GM06990 (cell line): Measurements from ENCODE around the gene DHX58.

Source experiments
- DNase-seq: peaks from one replicate; pipeline ENCODE4 v3.0.0-alpha.2; 2011; ENCODE audit not compliant: insufficient read length; ENCODE audit errors: extremely low read depth
- H3K27me3 ChIP-seq: replicated peaks from 2 replicates; pipeline ENCODE4 v1.6.0; 2011; ENCODE audit warnings: low read length; ENCODE audit not compliant: control insufficient read depth, insufficient read depth
- H3K36me3 ChIP-seq: 2 replicates; pipeline ENCODE4 v1.5.1; 2011; ENCODE audit warnings: low read length; ENCODE audit not compliant: control insufficient read depth, insufficient read depth
- H3K4me3 ChIP-seq: replicated peaks from 2 replicates; pipeline ENCODE4 v1.5.1; 2011; ENCODE audit warnings: low read depth, mild to moderate bottlenecking, control low read depth, low read length
- TF ChIP-seq, protein P1 (sequence below): IDR thresholded peaks from 2 replicates; pipeline ENCODE4 v1.5.1; 2011; ENCODE audit warnings: low read length, control low read depth, mild to moderate bottlenecking, inconsistent platforms; ENCODE audit not compliant: insufficient read depth, poor library complexity, severe bottlenecking

The DHX58 gene

GRCh38 chr17:42119301-42119700 lies 6.8 kb upstream of the DHX58 start:
- TF ChIP-seq, protein P1, sequence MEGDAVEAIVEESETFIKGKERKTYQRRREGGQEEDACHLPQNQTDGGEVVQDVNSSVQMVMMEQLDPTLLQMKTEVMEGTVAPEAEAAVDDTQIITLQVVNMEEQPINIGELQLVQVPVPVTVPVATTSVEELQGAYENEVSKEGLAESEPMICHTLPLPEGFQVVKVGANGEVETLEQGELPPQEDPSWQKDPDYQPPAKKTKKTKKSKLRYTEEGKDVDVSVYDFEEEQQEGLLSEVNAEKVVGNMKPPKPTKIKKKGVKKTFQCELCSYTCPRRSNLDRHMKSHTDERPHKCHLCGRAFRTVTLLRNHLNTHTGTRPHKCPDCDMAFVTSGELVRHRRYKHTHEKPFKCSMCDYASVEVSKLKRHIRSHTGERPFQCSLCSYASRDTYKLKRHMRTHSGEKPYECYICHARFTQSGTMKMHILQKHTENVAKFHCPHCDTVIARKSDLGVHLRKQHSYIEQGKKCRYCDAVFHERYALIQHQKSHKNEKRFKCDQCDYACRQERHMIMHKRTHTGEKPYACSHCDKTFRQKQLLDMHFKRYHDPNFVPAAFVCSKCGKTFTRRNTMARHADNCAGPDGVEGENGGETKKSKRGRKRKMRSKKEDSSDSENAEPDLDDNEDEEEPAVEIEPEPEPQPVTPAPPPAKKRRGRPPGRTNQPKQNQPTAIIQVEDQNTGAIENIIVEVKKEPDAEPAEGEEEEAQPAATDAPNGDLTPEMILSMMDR = no peak
- H3K4me3 ChIP-seq = no peak overlapping the region
- H3K27me3 ChIP-seq = no peaks in the 10 kb centered on the region
- peaks cover 15% of the 10 kb centered on the region for H3K36me3 ChIP-seq
- no peak for DNase-seq

GRCh38 chr17:42118545-42118944 lies 6.0 kb upstream of the DHX58 start:
- Histone ChIP-seq H3K36me3 (peaks cover 15% of the 10 kb centered on the region), H3K4me3 (no peak overlapping the region), H3K27me3 (no peaks in the 10 kb centered on the region)
- no peak for DNase-seq
- TF ChIP-seq, protein P1 = peak; percentile 56

GRCh38 chr17:42118126-42118510 lies 5.6 kb upstream of the DHX58 start:
- DNase-seq = no peak
- H3K4me3 ChIP-seq = no peak overlapping the region
- H3K27me3 ChIP-seq = no peaks in the 10 kb centered on the region
- TF ChIP-seq, protein P1 = no peak
- H3K36me3 ChIP-seq = peaks cover 15% of the 10 kb centered on the region

GRCh38 chr17:42117397-42118125 lies 5.0 kb upstream of the DHX58 start:
- no peak for DNase-seq
- peaks cover 14% of the 10 kb centered on the region for H3K36me3 ChIP-seq

DNA sequence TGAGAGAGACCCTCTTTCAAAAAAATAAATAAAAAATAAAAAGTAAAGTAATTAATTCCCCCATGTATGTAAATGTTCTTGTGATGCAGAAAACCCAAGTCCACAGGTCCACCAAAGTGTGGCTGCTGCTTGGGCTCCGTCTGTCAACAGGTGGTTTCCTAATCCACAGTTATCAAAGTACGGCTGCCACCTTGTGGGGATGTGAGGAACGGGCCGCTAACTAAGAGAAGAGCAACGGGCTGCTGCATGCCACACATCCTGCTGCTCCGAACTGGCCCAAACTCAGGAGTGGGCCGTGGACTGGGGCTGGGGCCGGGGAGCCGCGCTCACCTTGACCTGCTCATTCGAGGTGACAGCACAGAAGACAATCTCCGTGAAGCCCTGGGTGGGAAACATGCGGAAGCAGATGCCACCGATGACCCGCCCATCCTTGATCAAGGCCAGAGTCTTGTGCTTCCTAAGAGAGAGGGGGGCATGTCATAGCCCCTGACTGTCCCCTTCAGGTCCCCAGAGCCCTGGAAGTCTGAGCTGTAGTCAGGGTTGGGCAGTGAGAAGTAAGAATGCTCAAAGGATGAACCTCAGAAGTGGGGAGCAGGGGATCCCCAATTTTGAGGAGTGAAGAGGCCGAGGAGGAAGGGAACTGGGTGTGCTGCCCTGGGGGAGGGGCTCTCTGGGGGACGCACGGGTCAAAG lies 4.3 kb upstream of the DHX58 start:
- TF ChIP-seq, protein P1 = peak; percentile 86
- Histone ChIP-seq H3K27me3 (no peaks in the 10 kb centered on the region), H3K4me3 (no peak overlapping the region), H3K36me3 (peaks cover 13% of the 10 kb centered on the region)
- peak; percentile 72 for DNase-seq

More at GRCh38 chr17:42117397-42118125, 5.0 kb upstream of the DHX58 start:
- H3K4me3 ChIP-seq = no peak overlapping the region
- TF ChIP-seq, protein P1 = no peak
- no peaks in the 10 kb centered on the region for H3K27me3 ChIP-seq

DNA sequence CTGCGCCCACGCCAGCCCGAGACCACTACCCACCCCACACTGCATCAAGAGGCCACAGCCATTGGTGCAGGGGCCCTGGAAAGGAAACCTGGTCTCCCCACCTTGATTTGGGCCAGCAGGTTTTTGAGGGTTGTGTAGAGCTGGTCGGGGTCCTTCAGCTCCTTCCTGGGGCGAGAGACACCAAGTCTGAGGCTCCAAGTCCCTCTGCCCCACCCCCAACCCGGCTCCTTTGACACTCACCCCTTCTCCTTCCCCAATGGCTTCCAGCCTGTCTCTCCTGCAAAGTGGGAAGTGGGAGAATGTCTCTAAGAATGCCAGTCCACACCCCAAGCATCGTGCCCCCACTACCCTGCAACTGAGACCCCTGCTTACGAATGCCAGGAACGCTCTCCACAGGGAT lies 1.6 kb upstream of the DHX58 start:
- Histone ChIP-seq H3K4me3 (no peak overlapping the region), H3K36me3 (peaks cover 14% of the 10 kb centered on the region), H3K27me3 (no peaks in the 10 kb centered on the region)
- DNase-seq = no peak
- TF ChIP-seq, protein P1 = no peak
